NCI-H1092 treated with DMSO at 0.1 percent for 48 hours (cell line): ENCODE data around the gene TMCC2.
"Not testable (repeated sequence)": the region's sequence is repeated elsewhere in the genome, so short reads cannot be mapped to it uniquely, and the experiment has no call there.

Experiments used
- DNase-seq: peaks from one replicate; lab custom pipeline; 2025; lab: John Stamatoyannopoulos, UW

Gene TMCC2

GRCh38 chr1:205280666-205281395 lies 53.1 kb downstream of the TMCC2 start:
- not testable (repeated sequence) for DNase-seq

GRCh38 chr1:205283270-205284147 lies 55.8 kb downstream of the TMCC2 start:
- DNase-seq = no peak

GRCh38 chr1:205284420-205285144 lies 56.8 kb downstream of the TMCC2 start:
- peak; percentile 81 for DNase-seq

GRCh38 chr1:205285381-205286101 lies 57.8 kb downstream of the TMCC2 start:
- no peak for DNase-seq

- DNase-seq = no peak
Measured at GRCh38 chr1:205286335-205286950, 58.7 kb downstream of the TMCC2 start.

- DNase-seq = no peak
Measured at GRCh38 chr1:205287076-205287475, 59.3 kb downstream of the TMCC2 start.

GRCh38 chr1:205287767-205288559 lies 60.2 kb downstream of the TMCC2 start:
- no peak for DNase-seq

GRCh38 chr1:205291596-205291995 lies 63.9 kb downstream of the TMCC2 start:
- DNase-seq = no peak

- DNase-seq = no peak
Measured at GRCh38 chr1:205293350-205294074, 65.8 kb downstream of the TMCC2 start.

- no peak for DNase-seq
Measured at GRCh38 chr1:205294175-205294917, 66.6 kb downstream of the TMCC2 start.

GRCh38 chr1:205294934-205295333 lies 67.2 kb downstream of the TMCC2 start:
- no peak for DNase-seq

GRCh38 chr1:205296154-205296553 lies 68.4 kb downstream of the TMCC2 start:
- no peak for DNase-seq

- not testable (repeated sequence) for DNase-seq
Measured at GRCh38 chr1:205297546-205298177, 69.9 kb downstream of the TMCC2 start.

GRCh38 chr1:205298191-205298994 lies 70.6 kb downstream of the TMCC2 start:
- DNase-seq = no peak

- no peak for DNase-seq
Measured at GRCh38 chr1:205300149-205300548, 72.4 kb downstream of the TMCC2 start.

- peak; percentile 60 for DNase-seq
Measured at GRCh38 chr1:205301205-205301821, 73.6 kb downstream of the TMCC2 start.

- DNase-seq = no peak
Measured at GRCh38 chr1:205301842-205302588, 74.3 kb downstream of the TMCC2 start.
